Measurements from ENCODE around the gene IFIT1. TPM values are rescaled to one million over a fixed set of nuclear protein-coding genes. Genes with fewer than 3 reads are reported as not detected.

The IFIT1 gene
- total RNA-seq, 2 donors from 2014 or later: 9.0 to 44.3 TPM

DNA sequence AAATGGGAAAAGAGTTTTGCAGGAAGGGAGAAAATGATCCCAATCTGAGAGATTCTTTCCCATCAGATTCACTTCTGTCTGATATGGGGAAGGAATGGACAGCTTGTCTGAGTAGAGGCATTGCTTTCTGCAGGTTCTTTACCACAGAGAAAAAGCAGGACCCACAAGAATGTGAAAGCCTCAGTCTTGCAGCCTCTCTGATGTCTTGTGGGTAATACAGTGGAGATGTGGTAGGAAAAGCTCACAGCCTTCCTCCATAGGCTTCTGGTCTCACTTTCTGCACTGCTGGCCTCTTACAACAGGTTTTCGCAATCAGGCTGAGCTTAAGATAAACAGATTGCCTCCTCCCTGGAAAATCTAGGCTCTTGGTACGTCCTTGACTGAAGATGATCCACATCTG is 551 bp downstream of the IFIT1 start:
- Histone ChIP-seq H3K27ac (peak overlapping the region; percentile 69 to 81), H3K4me1 (ENCODE audit: control insufficient read depth in 1 of 2, low read depth in 2 of 2) (peaks cover 10 to 27% of the 10 kb centered on the region in 2 donors), H3K9me3 (no peaks in the 10 kb centered on the region), H3K4me3 (peak overlapping the region; percentile 88), H3K36me3 (no peaks in the 10 kb centered on the region), H3K27me3 (replicated peaks; ENCODE audit: insufficient read depth) (no peaks in the 10 kb centered on the region)
- DNase-seq (ENCODE audit: low spot score) (no peak), ATAC-seq (ENCODE audit: insufficient number of reproducible peaks, low FRiP score, low read depth) (no peak)
- TF ChIP-seq, protein P1, sequence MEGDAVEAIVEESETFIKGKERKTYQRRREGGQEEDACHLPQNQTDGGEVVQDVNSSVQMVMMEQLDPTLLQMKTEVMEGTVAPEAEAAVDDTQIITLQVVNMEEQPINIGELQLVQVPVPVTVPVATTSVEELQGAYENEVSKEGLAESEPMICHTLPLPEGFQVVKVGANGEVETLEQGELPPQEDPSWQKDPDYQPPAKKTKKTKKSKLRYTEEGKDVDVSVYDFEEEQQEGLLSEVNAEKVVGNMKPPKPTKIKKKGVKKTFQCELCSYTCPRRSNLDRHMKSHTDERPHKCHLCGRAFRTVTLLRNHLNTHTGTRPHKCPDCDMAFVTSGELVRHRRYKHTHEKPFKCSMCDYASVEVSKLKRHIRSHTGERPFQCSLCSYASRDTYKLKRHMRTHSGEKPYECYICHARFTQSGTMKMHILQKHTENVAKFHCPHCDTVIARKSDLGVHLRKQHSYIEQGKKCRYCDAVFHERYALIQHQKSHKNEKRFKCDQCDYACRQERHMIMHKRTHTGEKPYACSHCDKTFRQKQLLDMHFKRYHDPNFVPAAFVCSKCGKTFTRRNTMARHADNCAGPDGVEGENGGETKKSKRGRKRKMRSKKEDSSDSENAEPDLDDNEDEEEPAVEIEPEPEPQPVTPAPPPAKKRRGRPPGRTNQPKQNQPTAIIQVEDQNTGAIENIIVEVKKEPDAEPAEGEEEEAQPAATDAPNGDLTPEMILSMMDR (IDR thresholded peaks at IDR 0.05): no peak

DNA sequence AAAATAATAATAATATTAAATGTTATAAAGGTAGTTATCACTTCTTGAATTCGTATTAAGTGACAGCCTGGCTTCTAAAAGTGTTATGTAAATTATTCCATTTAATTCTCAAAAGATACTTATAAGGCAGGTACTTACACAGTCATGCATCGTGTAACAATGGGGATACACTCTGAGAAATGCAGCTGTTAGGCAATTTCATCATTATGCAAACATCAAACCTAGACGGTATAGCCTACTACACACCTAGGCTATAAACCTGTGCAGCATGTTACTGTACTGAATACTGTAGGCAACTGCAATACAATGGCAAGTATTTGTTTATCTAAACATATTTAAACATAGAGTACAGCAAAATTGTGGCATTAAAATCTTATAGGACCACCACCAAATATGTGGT is 1.5 kb downstream of the IFIT1 start:
- Histone ChIP-seq H3K27me3 (replicated peaks; ENCODE audit: insufficient read depth) (no peaks in the 10 kb centered on the region), H3K4me3 (peak overlapping the region; percentile 21), H3K9me3 (no peaks in the 10 kb centered on the region), H3K27ac (no peak overlapping the region), H3K4me1 (ENCODE audit: control insufficient read depth in 1 of 2, low read depth in 2 of 2) (peaks cover 10 to 27% of the 10 kb centered on the region in 2 donors), H3K36me3 (no peaks in the 10 kb centered on the region)
- no peak for ATAC-seq (ENCODE audit: insufficient number of reproducible peaks, low FRiP score, low read depth)
- no peak for DNase-seq (ENCODE audit: low spot score)
- TF ChIP-seq, protein P1 (IDR thresholded peaks at IDR 0.05): no peak

DNA sequence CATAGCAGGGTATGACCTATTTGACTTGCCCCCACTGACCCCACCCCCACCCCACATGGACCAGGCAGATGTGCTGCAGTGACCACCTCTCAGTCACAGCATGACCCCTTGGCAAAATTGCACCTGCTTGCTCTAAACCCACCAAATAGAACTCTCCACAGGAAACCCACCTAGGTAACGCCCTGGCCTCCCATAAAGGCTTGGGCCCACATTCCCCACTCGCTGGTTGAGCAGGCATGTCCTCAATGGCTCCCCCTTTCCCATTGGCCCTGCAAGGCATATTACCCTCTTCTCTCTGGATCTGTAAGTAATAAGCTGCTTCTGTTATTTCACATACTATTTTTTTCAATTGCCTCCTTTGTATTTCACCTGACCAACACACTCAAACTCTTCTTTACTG is 2.7 kb downstream of the IFIT1 start:
- H3K36me3 ChIP-seq: no peaks in the 10 kb centered on the region
- DNase-seq (ENCODE audit: low spot score): no peak
- TF ChIP-seq, protein P1 (IDR thresholded peaks at IDR 0.05): no peak
- H3K4me3 ChIP-seq: no peak overlapping the region
- H3K27ac ChIP-seq: no peak overlapping the region
- no peak for ATAC-seq (ENCODE audit: insufficient number of reproducible peaks, low FRiP score, low read depth)
- H3K27me3 ChIP-seq (replicated peaks; ENCODE audit: insufficient read depth): no peaks in the 10 kb centered on the region
- peaks cover 10 to 27% of the 10 kb centered on the region in 2 donors for H3K4me1 ChIP-seq (ENCODE audit: control insufficient read depth in 1 of 2, low read depth in 2 of 2)
- no peaks in the 10 kb centered on the region for H3K9me3 ChIP-seq

DNA sequence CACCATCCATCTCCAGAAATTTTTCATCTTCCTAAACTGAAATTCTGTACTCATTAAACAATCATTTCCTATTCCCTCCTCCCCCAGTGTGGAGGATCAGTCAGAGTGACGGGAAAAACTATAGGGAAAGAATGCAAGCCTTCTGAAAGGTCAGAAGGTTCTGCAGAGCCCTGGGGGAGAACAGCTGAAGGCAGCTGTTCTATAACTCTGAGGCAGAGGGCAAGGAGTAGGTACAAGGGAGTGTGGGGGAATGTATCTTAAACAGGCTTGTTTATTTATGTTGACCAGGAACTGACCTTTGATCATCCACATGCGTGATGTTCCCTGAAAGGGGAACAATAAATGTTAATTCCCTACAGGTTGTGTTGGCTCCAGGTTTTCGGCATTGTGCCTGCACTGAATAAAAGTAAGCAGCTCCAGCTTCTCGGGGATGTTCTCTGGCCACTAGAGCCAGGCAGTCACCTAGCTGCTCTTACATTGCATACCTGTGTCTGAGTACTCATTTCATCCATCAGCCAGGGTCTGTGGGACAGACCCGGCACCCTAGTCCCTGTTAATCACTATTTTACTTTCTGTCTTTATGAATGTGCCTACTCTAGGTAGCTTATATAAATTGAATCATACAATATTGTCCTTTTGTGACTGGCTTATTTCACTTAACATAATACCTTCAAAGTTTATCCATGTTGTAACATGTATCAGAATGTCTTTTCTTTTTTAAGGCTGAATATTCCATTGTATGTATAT is 5.8 kb downstream of the IFIT1 start:
- H3K27me3 ChIP-seq (replicated peaks; ENCODE audit: insufficient read depth): no peaks in the 10 kb centered on the region
- TF ChIP-seq, protein P1 (IDR thresholded peaks at IDR 0.05): no peak
- no peak overlapping the region for H3K27ac ChIP-seq
- peaks cover 4 to 22% of the 10 kb centered on the region in 2 donors for H3K4me1 ChIP-seq (ENCODE audit: control insufficient read depth in 1 of 2, low read depth in 2 of 2)
- no peaks in the 10 kb centered on the region for H3K9me3 ChIP-seq
- no peak overlapping the region for H3K4me3 ChIP-seq
- H3K36me3 ChIP-seq: peaks cover 5% of the 10 kb centered on the region
- ATAC-seq (ENCODE audit: insufficient number of reproducible peaks, low FRiP score, low read depth) (no peak), DNase-seq (ENCODE audit: low spot score) (no peak)

DNA sequence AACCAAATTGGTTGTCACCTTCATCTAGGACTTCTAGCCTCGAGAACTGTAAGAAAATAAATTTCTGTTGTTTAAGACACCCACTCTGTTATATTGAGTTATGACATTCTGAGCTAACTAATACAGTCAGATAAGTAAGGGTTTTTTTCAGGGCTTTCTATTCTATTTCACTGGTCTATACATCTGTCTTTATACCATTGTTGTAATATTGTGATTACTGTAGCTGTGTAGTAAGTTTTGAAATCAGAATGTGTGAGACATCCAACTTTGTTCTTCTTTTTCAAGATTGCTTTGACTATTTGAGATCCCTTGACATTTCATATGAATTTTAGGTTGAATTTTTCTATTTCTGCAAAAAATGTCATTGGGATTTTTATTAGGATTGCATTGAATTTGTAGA is 7.5 kb downstream of the IFIT1 start:
- TF ChIP-seq, protein P1 (IDR thresholded peaks at IDR 0.05): no peak
- no peak for DNase-seq (ENCODE audit: low spot score)
- no peak overlapping the region for H3K4me3 ChIP-seq
- no peak overlapping the region for H3K27ac ChIP-seq
- ATAC-seq (ENCODE audit: insufficient number of reproducible peaks, low FRiP score, low read depth): no peak
- H3K4me1 ChIP-seq (ENCODE audit: control insufficient read depth in 1 of 2, low read depth in 2 of 2): peaks cover 0 to 7% of the 10 kb centered on the region in 2 donors
- peaks cover 5% of the 10 kb centered on the region for H3K36me3 ChIP-seq
- H3K27me3 ChIP-seq (replicated peaks; ENCODE audit: insufficient read depth): no peaks in the 10 kb centered on the region
- no peaks in the 10 kb centered on the region for H3K9me3 ChIP-seq

Data from thoracic aorta (tissue), 2 donors.